NCI-H128 (cell line): Measurements from ENCODE around the gene PDC.
"Not testable (repeated sequence)": the region's sequence is repeated elsewhere in the genome, so short reads cannot be mapped to it uniquely, and the experiment has no call there.

ENCODE experiments used
- DNase-seq: peaks from one replicate; lab custom pipeline; 2025; ENCODE audit not compliant: unreplicated experiment; lab: John Stamatoyannopoulos, UW

Gene PDC

DNA sequence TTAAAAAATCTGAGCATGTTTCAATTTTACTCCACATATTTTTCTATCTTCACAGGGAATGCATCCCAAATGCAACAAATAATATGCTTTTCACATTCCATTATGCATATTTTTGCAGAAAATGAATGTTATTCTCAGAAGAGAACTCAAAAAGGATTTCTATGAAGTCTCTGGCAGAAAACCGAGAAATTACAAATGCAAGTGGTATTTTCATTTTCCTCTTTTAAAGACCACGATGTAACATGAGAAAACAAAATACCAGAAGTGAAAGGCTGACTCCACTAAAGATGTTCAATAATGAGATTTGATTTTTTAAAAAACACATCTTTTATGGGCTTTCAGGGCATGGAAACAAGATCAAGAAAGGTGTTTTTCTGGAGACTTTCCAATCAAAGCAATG, 5.0 kb upstream of the PDC start:
- no peak for DNase-seq

GRCh38 chr1:186465491-186465890, 4.6 kb upstream of the PDC start:
- not testable (repeated sequence) for DNase-seq

GRCh38 chr1:186463926-186464325, 3.0 kb upstream of the PDC start:
- no peak for DNase-seq

DNA sequence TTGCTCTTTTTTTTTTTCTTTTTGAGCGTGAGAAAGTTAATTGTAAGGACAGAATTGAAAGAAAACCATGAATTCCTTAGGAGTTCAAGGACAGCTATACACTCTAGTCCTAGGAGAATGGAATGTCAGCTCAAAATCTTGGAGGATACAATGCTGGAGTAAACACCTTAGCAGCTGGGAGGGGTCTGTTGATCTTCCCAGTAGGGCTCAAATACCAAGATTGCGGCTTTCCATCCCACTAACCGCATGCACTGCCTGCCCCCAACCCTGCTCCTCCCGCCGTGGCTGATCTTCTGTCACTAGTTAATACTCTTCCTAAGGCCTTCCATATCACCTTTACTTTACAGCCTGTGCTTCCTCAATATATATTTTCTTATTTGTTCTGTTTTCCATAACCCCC, 2.6 kb upstream of the PDC start:
- no peak for DNase-seq

GRCh38 chr1:186459161-186459560, 1.8 kb downstream of the PDC start:
- not testable (repeated sequence) for DNase-seq

DNA sequence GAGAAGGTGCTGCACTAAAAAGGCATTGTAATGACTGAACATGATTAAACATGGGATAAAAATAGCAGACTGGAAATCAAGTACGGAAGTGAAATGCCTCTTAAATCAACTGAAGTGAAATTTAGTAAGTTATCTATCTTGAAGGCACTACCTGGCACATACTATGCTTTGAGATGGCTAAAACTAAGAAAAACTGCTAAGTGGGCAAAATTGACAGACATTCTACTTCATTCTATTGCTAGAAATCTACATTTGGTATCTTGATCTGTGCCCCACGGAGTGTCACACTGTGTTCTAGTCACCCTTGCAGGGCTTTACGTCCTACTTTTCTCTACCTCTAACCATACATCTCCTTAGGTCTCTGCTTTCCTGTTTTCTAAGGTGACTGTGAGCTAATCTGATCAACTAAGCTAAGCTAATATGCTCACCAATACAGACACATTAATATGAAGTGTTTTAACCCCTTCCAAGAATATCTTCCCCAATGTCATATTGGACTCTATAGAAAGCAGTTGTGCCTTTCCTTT, 4.1 kb downstream of the PDC start:
- no peak for DNase-seq

- DNase-seq, result no peak
These were observed 5.9 kb downstream of the PDC start for GRCh38 chr1:186454981-186455380.

DNA sequence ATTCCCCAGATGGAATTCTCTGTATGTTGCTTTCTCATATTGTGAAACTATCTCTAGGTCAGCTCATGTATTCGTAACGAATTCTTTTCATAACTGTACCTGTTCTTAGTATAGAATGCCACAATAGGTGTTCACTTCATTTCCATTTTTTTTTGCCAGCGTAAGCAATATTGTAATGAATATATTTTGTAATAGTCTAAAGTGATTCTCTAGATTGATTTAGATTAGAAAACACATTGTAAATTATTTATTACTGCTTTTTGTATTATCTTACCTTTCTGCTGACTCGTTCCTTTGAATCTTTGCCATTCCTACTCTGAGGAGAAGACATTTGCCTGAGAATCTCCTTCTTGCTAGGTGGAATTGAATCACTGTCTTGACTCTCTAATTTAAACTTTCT, 14.8 kb downstream of the PDC start:
- no peak for DNase-seq

GRCh38 chr1:186443638-186444037, 17.3 kb downstream of the PDC start:
- DNase-seq, result no peak

GRCh38 chr1:186442651-186443375, 18.1 kb downstream of the PDC start:
- no peak for DNase-seq

DNA sequence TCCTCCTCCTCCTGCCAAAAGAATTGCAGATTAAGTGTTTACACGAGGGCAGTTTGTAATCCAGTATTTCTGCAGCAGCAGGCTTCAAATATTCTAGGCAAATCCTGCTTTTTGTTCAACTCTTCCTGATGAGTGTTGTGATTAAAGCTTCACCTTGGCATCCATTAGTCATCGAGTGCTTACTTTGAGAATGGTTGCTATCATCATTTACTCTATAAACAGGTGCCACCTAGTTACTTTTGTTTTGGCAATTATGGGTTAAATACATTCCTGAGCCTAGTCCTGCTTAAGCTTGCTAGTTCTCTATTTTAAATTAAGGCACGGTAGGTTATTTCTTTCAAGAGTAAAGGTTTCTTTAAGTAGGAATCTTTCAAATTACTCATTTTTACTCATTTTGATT, 20.3 kb downstream of the PDC start:
- DNase-seq, result no peak

- DNase-seq, result no peak
These were observed 22.3 kb downstream of the PDC start for GRCh38 chr1:186438567-186438966.

- DNase-seq, result no peak
These were observed 25.6 kb downstream of the PDC start for GRCh38 chr1:186435336-186435735.

DNA sequence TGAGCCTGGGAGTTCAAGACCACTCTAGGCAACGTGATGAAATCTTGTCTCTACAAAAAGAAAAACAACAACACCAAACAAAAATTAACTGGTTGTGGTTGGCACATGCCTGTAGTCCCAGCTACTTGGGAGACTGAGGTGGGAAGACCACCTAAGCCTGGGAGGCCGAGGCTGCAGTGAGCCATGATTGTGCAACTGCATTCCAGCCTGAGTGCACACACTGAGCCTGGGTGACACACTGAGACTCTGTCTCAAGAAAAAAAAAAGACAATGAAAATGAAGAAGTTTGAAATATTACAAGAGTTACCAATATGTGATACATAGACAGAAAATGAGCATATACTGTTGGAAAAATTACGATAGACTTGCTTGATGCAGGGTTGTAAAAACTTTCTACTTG, 31.9 kb downstream of the PDC start:
- no peak for DNase-seq

DNA sequence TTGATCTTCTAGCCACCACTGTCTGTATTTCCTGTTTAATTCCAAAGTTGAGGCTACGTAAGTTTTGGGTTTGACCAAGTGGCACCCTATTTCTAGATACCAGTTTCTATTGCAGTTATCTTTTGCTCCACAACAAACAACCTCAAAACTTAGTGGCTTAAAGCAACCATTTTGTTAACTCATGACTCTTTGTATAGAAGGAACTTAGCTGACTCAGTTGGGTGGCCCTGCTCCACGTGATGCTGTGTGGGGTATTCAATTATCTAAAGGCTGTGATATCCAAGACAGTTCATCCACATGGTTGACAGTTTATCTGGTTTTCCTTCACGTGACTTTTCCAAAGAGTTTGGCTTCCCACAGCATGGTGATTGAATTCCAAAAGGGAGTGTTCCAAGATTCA, 34.8 kb downstream of the PDC start:
- no peak for DNase-seq

DNA sequence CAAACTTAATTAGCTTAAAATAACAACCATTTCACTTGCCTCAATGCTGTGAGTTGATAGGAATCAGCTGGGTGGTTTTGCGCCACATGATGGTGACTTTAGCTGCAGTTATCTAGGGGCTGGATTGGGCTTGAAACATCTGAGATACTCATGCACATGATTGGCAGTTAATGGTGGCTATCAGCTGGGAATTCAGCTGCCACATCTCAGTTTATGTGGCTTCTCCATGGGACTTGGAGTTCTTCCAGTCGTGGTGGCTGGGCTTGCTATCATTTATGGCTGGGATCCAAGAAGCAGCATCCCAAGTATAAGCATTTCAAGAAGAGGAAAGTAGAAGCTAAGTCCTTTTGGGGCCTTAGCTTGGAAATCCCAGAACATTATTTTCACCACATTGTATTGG, 36.4 kb downstream of the PDC start:
- DNase-seq, result no peak

- no peak for DNase-seq
These were observed 39.5 kb downstream of the PDC start for GRCh38 chr1:186421446-186421845.

DNA sequence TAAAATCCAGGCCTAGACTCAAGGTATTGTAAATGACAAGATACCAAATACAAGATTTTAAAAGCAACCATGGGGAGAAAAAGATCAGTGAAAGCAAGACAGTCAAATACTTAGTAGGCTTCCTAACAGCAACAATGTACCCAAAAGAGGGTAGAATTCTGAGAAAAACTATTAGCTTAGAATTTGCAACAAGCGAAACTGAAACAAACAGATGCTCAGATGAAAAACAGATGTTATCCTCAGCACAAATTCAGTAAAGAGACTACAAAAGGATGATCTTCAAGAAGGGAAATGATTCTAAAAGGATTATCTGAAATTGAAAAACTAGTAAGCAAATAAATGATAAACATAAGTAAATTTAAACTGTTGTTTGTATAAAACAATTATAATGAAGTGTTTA, 40.0 kb downstream of the PDC start:
- no peak for DNase-seq

DNA sequence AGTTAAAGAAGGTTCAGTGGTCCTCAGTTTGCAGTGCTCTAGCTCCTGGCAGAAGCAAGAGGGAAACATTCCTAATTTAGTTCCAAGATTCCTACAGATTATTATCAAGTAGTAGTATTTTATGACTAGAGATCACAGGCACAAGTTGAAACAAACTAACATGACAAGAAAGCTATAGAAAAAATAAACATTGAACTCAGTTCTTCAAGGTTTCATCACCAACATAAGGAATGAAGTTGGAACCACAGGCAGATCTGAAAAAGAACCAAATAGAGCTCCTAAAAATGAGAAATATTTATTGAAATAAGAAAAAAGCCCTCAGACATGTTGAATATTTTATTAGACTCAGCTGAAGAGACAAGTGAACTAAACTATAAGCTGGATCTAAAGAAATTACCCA, 40.6 kb downstream of the PDC start:
- no peak for DNase-seq

- no peak for DNase-seq
These were observed 42.4 kb downstream of the PDC start for GRCh38 chr1:186418503-186418902.

DNA sequence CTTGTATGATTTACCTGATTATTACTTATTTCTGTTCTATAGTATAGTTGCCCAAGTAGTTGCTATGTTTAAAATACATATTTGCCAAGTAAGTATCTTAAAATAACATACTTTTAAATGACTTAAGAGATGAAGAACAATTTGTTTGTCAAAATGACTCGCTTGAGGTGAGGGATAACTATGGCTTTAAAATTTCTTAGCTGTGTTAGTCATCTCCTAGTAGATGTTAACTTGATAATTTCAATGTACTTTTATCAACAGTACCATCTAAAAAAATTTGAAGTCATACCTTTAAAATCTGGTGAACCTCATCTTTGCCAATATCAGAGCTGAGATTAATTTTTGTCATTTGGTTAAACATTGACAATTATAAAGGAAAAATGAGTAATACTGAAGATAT, 47.6 kb downstream of the PDC start:
- DNase-seq, result no peak

DNA sequence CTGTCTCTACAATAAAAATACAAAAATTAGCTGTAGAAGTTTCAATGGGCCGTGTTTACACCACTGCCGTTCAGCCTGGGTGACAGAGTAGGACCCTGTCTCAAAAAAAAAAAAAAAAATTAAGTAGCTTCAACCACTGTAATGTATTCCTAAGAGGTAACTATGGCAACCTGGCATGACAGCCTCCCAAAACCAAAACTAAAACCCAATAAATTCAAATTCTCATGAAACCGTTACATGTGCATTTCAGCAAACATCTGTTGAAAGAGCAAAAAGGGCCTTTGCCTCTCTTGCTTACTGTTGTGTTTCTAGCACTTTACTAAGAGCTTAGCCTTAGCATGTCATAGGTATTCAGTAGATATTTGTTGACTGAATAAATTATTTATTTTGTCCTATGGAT, 51.8 kb downstream of the PDC start:
- no peak for DNase-seq

- DNase-seq, result no peak
These were observed 56.4 kb downstream of the PDC start for GRCh38 chr1:186404454-186405051.
